DOHH2 (cell line): ENCODE results near the gene SLC35E3.

ENCODE experiments used
- CTCF ChIP-seq: fragments of 200-600 bp; sonication (generic); IDR thresholded peaks from one replicate; pipeline ENCODE4 v1.5.1; 2014; ENCODE audit warnings: antibody characterized with exemption, mild to moderate bottlenecking, low read depth, low read length; ENCODE audit not compliant: poor library complexity, severe bottlenecking
- EZH2phosphoT487 ChIP-seq: fragments of 200-600 bp; sonication (generic); IDR thresholded peaks from 2 replicates; pipeline ENCODE4 v1.6.1; 2017; ENCODE audit warnings: borderline replicate concordance, mild to moderate bottlenecking, antibody characterized with exemption, low read length, moderate library complexity, mixed read lengths

- TF ChIP-seq CTCF (no peak), EZH2phosphoT487 (no peak)
Measured at GRCh38 chr12:68784015-68784414, 38.0 kb downstream of the SLC35E3 start.
